ENCODE results near the gene FRG2.
"Not testable (repeated sequence)": the region's sequence is repeated elsewhere in the genome, so short reads cannot be mapped to it uniquely, and the experiment has no call there.

FRG2 gene

GRCh38 chr4:190016369-190017289 lies 10.4 kb downstream of the FRG2 start:
- no peak for DNase-seq (ENCODE audit: low spot score)

DNA sequence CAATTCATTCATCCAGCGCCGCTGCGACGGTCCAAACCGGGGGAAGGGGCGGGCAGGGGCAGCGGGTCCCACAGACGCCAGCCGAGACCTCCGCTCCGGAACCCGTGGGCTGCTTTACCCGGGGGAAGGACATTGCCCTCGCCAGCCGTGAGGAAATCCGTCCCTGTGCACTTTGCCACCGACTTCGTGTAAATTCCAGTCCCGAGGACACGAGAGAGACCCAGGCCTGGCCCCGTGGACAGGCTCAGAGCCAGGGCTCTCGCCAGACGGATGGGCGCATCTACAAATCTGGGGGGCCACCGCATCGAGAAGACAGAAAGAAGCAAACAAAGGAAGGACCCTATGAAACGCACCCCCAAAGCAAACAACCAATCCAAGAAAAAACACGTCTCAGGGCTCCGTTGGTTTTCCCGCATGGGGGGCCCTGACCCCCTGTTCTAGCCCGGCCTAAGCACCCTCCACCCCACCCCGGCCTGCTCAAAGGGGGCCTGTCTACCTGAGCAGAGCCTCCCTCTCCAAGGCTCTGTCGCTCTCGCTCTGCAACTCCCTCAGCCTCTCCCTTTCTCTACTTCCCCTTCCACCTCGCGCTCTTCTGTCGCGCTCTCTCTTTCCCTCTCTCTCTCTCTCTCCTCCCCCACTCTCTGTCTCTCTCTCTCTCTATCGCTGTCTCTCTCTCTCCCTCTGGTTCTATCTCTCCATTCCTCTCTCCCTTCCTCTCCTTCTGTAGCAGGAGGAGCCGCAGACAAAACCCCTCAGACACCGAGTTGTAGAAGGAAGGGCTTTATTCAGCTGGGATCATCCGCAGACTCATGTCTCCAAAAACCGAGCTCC lies 11.3 kb downstream of the FRG2 start:
- no peak for DNase-seq (ENCODE audit: low spot score)

DNA sequence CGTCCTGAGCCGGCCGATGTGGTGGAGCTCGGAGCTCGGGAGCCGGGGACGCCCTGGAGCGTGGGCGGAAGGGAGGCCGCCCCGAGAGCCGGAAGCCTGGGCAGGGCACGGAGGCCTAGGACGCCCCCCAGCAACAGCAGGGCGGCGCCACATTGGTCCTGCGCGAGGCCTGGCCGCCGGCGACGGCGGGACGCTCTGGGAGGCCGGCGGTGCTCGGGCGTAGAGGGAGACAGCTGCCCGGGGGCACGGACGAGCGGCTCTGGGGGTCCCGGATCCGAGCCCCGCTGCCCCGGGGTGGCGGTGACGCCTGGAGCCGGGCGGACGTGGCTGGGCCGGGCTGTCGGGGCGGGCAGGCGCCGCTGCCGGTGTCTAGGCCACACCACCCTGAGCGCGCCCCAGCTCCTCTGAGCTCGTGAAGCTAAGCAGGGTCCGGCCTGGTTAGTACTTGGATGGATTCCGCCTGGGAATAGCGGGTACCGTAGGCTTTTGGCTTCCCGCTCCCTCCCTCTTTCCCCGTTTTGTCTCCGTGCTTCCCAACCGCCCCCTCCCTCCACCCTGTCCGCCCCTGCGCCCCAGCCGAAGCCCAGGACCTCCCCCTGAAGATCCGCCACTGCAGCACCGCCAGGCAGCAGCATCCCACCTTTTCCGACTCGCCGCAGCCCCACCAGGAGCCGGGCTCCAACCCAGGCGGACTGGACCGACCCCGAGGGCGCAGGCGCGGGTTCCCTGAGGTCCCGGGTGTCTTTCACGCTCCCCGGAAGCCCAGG lies 12.1 kb downstream of the FRG2 start:
- no peak for DNase-seq (ENCODE audit: low spot score)

DNA sequence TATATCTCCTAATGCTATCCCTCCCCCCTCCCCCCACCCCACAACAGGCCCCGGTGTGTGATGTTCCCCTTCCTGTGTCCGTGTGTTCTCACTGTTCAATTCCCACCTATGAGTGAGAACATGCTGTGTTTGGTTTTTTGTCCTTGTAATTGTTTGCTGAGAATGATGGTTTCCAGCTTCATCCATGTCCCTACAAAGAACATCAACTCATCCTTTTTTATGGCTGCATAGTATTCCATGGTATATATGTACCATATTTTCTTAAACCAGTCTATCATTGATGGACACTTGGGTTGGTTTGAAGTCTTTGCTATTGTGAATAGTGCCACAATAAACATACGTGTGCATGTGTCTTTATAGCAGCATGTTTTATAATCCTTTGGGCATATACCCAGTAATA lies 37.1 kb downstream of the FRG2 start:
- DNase-seq (ENCODE audit: low spot score): not testable (repeated sequence)

GRCh38 chr4:189988877-189989431 lies 38.1 kb downstream of the FRG2 start:
- DNase-seq (ENCODE audit: low spot score): no peak

DNA sequence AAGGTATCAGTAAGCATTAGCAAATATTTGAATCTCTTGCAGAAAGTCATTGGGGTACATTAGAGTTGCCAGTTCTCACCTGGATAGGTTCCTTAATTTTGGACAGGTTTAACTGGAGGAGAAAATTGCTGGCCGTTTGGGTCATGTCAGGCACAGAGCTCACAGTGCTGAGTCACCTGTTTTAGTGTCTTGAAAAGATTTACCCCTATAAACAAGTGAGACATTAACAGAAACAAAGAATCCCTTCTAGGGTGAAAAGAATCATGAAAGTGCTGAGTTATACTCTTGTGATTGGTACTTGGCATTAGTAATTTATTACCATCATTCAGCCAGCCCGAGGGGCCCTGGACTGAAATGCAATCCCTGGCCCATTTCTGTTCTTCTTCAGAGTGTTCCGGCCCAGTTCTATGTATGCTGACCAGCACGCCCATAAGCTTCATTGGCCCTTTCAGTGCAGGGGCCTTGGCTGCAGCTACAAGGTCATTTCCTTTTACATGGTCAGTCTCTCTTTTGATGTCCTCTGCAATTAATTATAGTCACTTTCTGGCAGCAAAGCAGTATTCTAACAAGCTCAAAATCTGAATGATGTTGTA lies 41.3 kb downstream of the FRG2 start:
- DNase-seq (ENCODE audit: low spot score): not testable (repeated sequence)

GRCh38 chr4:189984661-189985060 lies 42.4 kb downstream of the FRG2 start:
- DNase-seq (ENCODE audit: low spot score): not testable (repeated sequence)

- DNase-seq (ENCODE audit: low spot score): not testable (repeated sequence)
These were observed 43.0 kb downstream of the FRG2 start for GRCh38 chr4:189983916-189984526.

DNA sequence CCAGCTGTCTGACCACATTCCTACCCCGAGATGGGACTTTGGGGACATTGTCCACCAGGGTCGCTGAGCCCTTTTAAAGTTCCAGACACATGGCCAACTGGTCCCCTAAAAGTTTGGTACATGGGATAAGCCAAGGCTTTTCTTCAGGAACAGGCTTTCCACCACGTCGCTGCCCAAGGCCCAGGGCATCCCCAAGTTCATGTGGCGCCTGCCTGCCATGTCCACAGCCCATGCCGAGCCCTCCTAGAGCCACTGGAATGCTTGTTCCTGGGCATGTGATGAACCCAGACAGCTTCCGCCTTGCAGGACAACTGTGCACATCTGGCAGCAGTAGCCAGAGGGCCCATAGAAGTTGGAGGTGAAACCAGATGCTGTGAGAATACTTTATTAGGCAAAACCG lies 45.1 kb downstream of the FRG2 start:
- no peak for DNase-seq (ENCODE audit: low spot score)

GRCh38 chr4:189980292-189980691 lies 46.8 kb downstream of the FRG2 start:
- not testable (repeated sequence) for DNase-seq (ENCODE audit: low spot score)

- DNase-seq (ENCODE audit: low spot score): no peak
These were observed 47.6 kb downstream of the FRG2 start for GRCh38 chr4:189979196-189980047.
